Glomerular endothelial cell (primary cell): Measurements from ENCODE around the gene JUNB. TPM values are rescaled to one million over a fixed set of nuclear protein-coding genes. Genes with fewer than 3 reads are reported as not detected.
"Not testable (repeated sequence)": the region's sequence is repeated elsewhere in the genome, so short reads cannot be mapped to it uniquely, and the experiment has no call there.

Source experiments
- DNase-seq: peaks from one replicate; pipeline ENCODE4 v3.0.0-alpha.2; 2011; ENCODE audit warnings: low read depth, low spot score; ENCODE audit errors: extremely low read depth
- total RNA-seq: library from RNA; depleted of rRNA; stranded (reverse); fragments of >200 nt; gene quantifications from 2 replicates; pipeline ENCODE4 v1.2.3, GENCODE V29; 2015

JUNB gene
- total RNA-seq, 1 donor from 2014 or later = 298 TPM

GRCh38 chr19:12802267-12803106 lies 11.2 kb downstream of the JUNB start:
- DNase-seq = no peak

GRCh38 chr19:12804051-12804450 lies 12.8 kb downstream of the JUNB start:
- no peak for DNase-seq

- DNase-seq = no peak
Observed at GRCh38 chr19:12806242-12807081, 15.2 kb downstream of the JUNB start, which contains the start of gene RNASEH2A. RNASEH2A (plus strand) TSS chr19:12806584; CDS start chr19:12806674, 90 bp downstream.

- no peak for DNase-seq
Observed at GRCh38 chr19:12815088-12815487, 23.8 kb downstream of the JUNB start.

- not testable (repeated sequence) for DNase-seq
Observed at GRCh38 chr19:12817188-12817587, 25.9 kb downstream of the JUNB start.

GRCh38 chr19:12817810-12818209 lies 26.5 kb downstream of the JUNB start:
- not testable (repeated sequence) for DNase-seq

GRCh38 chr19:12821761-12822160 lies 30.5 kb downstream of the JUNB start:
- DNase-seq = no peak

GRCh38 chr19:12825254-12826131 lies 34.2 kb downstream of the JUNB start:
- no peak for DNase-seq

- no peak for DNase-seq
Observed at GRCh38 chr19:12828494-12828893, 37.2 kb downstream of the JUNB start.

GRCh38 chr19:12833418-12833737 lies 42.1 kb downstream of the JUNB start:
- DNase-seq = no peak

- DNase-seq = no peak
Observed at GRCh38 chr19:12833738-12834565, 42.7 kb downstream of the JUNB start.

GRCh38 chr19:12834566-12834943 lies 43.3 kb downstream of the JUNB start, which contains the start of gene RTBDN:
RTBDN (minus strand) TSS chr19:12834579; CDS start chr19:12829979, 4,600 bp downstream.
- no peak for DNase-seq

GRCh38 chr19:12834976-12835757 lies 43.9 kb downstream of the JUNB start:
- no peak for DNase-seq

- no peak for DNase-seq
Observed at GRCh38 chr19:12836529-12836863, 45.2 kb downstream of the JUNB start.

GRCh38 chr19:12837225-12837624 lies 45.9 kb downstream of the JUNB start:
- no peak for DNase-seq

GRCh38 chr19:12838182-12838885 lies 47.0 kb downstream of the JUNB start, which contains the start of gene MAST1:
MAST1 (plus strand) TSS chr19:12838515; CDS start chr19:12838573, 58 bp downstream.
- DNase-seq = no peak

- DNase-seq = no peak
Observed at GRCh38 chr19:12838886-12839756, 47.8 kb downstream of the JUNB start.
